RWPE1 (cell line): ENCODE results near the gene TMEM244.

Source experiments
- CTCF ChIA-PET: fragments of 350-600 bp; sonication (Branson Sonifier 250); formaldehyde crosslinking; extraction: SDS; loops from one replicate; lab custom pipeline; 2021; lab: Yijun Ruan, JAX
- POLR2A ChIA-PET: fragments of 400-600 bp; formaldehyde crosslinking; extraction: SDS; loops from one replicate; lab custom pipeline; 2020; ENCODE audit warnings: antibody characterized with exemption; ENCODE audit not compliant: low non-redundant PET; lab: Yijun Ruan, JAX
- DNase-seq: peaks from one replicate; pipeline ENCODE4 v3.0.0; 2012; ENCODE audit warnings: low spot score
- H3K27ac ChIP-seq: fragments of 450-650 bp; 2 replicates; pipeline ENCODE4 v1.5.1; 2017
- TF ChIP-seq, protein P1 (sequence below): fragments of 450-650 bp; conservative IDR thresholded peaks from 2 replicates; pipeline ENCODE4 v1.5.1; 2017; ENCODE audit warnings: low read depth, mild to moderate bottlenecking

Gene TMEM244

DNA sequence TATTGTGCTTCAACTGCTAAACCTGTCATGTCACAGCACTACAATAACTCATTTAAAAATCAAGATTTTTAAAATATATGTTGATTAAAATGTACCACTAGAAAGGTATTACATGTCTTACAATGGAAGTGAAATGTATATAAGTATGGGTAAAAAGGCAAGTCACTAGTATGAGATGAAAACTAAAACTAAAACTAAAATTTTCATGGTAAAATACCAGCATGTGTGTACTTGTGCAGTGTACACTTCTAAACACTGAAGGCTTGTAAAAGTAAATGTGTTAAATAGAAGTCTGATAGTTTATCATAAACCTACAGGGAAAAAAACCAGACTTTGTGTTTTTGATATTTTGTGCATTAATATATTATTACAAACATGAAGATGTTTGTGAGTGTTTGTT is 13.7 kb upstream of the TMEM244 start:
- ChIA-PET CTCF (interaction anchor here (0.7 kb wide), 1 partner anchor 1674 kb away, joined by 5 read pairs; no protein-coding TSS in a partner anchor), POLR2A (no interaction called here)
- TF ChIP-seq, protein P1, sequence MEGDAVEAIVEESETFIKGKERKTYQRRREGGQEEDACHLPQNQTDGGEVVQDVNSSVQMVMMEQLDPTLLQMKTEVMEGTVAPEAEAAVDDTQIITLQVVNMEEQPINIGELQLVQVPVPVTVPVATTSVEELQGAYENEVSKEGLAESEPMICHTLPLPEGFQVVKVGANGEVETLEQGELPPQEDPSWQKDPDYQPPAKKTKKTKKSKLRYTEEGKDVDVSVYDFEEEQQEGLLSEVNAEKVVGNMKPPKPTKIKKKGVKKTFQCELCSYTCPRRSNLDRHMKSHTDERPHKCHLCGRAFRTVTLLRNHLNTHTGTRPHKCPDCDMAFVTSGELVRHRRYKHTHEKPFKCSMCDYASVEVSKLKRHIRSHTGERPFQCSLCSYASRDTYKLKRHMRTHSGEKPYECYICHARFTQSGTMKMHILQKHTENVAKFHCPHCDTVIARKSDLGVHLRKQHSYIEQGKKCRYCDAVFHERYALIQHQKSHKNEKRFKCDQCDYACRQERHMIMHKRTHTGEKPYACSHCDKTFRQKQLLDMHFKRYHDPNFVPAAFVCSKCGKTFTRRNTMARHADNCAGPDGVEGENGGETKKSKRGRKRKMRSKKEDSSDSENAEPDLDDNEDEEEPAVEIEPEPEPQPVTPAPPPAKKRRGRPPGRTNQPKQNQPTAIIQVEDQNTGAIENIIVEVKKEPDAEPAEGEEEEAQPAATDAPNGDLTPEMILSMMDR, result no peak
- H3K27ac ChIP-seq, result no peak overlapping the region
- no peak for DNase-seq

DNA sequence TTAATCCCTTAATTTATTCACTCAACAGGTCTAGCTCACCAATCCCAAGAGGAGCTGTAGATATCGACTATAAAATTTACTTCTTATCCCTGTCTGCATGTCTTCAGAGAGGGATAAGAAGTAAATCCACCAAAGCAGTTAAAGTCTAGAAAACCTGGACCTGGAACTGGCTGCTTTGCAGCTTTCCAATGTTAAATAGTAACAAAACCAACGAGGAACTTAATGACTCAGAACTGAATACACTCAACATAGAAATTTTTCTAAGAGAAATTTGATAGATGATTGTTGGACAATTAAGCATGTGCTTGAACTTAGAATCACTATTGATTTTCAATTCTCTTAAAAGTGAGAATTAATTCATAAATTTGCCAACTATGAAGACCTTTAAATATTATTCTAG is 11.5 kb upstream of the TMEM244 start:
- POLR2A ChIA-PET, result no interaction called here
- no peak for DNase-seq
- TF ChIP-seq, protein P1, result no peak
- CTCF ChIA-PET, result no interaction called here
- no peak overlapping the region for H3K27ac ChIP-seq

DNA sequence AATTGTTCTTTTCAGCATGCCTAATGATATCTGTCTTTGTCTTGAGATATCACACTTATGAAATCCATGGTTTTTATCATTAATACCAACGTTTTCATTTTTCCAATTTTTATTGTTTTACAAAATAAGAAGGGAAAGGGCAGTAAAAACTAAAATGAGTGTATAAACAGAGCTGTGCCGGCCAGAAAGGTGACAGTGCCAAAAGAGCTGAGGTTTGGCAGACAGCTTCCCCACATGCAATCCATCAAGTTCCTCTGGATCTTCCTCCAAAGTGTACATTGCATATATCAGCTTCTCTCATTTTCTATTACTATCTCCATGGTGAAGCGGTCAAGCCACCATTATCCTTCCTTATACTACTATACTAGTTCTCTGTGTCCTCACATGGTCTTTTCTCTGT is 10.1 kb upstream of the TMEM244 start:
- TF ChIP-seq, protein P1, result no peak
- CTCF ChIA-PET, result interaction anchor here (1.2 kb wide), 1 partner anchor 11 kb away, joined by 4 read pairs; no protein-coding TSS in a partner anchor
- POLR2A ChIA-PET, result no interaction called here
- no peak for DNase-seq
- no peak overlapping the region for H3K27ac ChIP-seq

DNA sequence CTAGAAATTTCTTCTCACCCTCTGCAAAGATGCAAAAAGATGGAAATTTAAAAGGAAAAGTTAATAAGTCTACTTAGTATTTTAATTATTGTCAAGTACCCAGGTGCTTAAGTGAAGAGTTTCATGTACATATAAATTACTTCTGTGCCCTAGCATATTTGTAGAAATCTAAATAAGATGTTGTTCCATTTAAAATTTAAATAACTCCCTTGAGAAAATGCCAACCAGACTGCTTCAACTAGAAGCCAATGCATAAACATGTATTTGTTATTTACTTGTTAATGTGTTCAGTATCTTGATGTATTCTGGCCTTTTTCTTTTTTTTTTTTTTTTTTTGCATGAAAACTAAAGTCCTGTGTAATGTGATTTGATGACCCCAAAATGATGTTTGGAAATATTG is 6.3 kb upstream of the TMEM244 start:
- H3K27ac ChIP-seq, result no peak overlapping the region
- DNase-seq, result no peak
- TF ChIP-seq, protein P1, result no peak
- ChIA-PET POLR2A (no interaction called here), CTCF (interaction anchor here (0.6 kb wide), 1 partner anchor 16 kb away, joined by 3 read pairs; no protein-coding TSS in a partner anchor)

DNA sequence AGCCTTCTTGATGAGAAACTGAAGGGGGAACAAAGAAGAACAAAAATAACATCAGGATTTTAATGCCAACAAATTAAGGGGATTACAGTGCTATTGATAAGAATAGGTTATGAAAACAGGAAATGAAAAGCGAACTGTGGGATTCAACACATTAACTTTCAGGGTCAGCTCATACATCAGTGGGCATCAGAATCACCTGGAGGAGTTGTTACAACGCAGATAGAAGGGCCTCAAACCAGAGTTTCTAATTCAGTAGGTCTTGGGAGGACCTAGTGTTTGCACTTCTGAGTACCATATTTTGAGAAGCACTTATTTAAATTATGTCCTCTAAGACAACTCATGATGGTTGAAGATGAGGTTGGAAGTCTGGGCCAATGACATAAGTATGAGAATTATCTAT is 5.6 kb upstream of the TMEM244 start:
- TF ChIP-seq, protein P1, result no peak
- ChIA-PET POLR2A (no interaction called here), CTCF (no interaction called here)
- H3K27ac ChIP-seq, result no peak overlapping the region
- DNase-seq, result no peak

DNA sequence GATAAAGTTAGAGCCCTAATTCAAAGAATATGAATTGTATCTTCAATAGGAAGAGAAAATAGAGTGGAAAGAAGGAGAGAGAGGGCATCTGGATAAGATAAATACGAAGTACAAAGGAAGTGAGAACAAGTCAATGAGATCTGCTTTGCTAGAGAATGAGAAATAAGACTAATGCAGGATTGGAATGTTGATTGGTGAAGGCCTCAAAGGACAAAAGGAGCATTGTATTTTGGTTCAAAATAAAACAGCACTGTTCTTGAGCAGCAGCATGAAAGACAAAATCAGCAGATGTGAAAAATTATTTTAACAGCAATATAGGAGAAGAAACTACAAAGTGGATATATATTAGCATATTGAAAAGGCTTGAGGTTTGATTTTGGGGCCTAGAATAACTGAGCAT is 5.1 kb upstream of the TMEM244 start:
- POLR2A ChIA-PET, result no interaction called here
- TF ChIP-seq, protein P1, result no peak
- H3K27ac ChIP-seq, result no peak overlapping the region
- no peak for DNase-seq
- CTCF ChIA-PET, result no interaction called here

DNA sequence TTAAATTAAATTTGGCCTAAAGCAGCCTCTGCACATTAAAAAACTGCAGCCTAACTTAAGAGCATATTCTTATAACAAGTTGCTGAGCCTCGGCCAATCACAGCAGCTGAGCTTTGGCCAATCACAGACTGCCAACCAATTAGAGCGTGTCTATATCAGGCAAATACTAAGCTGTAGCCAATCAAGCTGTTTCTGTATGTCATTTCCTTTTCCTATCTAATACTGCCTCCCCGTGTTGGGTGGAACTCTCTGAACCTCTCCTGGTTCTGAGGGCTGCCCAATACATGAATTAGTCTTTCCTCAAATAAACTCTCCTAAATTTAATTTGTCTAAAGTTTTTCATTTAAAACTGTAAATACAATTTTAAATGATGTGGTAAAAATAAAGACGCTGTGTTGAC is 3.9 kb upstream of the TMEM244 start:
- TF ChIP-seq, protein P1, result no peak
- H3K27ac ChIP-seq, result no peak overlapping the region
- ChIA-PET CTCF (no interaction called here), POLR2A (no interaction called here)
- no peak for DNase-seq
